WERI-Rb-1 (cell line): ENCODE results near the gene SGCA.

Experiments used
- DNase-seq: peaks from one replicate; pipeline ENCODE4 v3.0.0-alpha.2; 2020
- H3K27ac ChIP-seq: fragments of 250-450 bp; sonication (Bioruptor Pico); 2 replicates; pipeline ENCODE4 v1.5.1; 2020; ENCODE audit warnings: mild to moderate bottlenecking, moderate library complexity
- H3K27me3 ChIP-seq: fragments of 250-450 bp; sonication (Bioruptor Pico); 2 replicates; pipeline ENCODE4 v1.5.1; 2021; ENCODE audit warnings: mild to moderate bottlenecking, low read depth, moderate library complexity; ENCODE audit not compliant: insufficient read depth, severe bottlenecking
- H3K36me3 ChIP-seq: fragments of 250-450 bp; sonication (Bioruptor Pico); 2 replicates; pipeline ENCODE4 v1.5.1; 2020; ENCODE audit warnings: mild to moderate bottlenecking, moderate library complexity
- H3K4me3 ChIP-seq: 2 replicates; pipeline ENCODE4 v1.5.1; 2011; ENCODE audit warnings: low read depth, mild to moderate bottlenecking, control low read depth, low read length
- H3K9me3 ChIP-seq: fragments of 250-450 bp; sonication (Bioruptor Pico); 2 replicates; pipeline ENCODE4 v1.5.1; 2021; ENCODE audit warnings: mild to moderate bottlenecking, moderate library complexity; ENCODE audit not compliant: severe bottlenecking
- CTCF ChIP-seq: IDR thresholded peaks from 2 replicates; pipeline ENCODE4 v1.5.1; 2011; ENCODE audit warnings: low read depth, mild to moderate bottlenecking, control low read depth, inconsistent platforms, low read length

The SGCA gene

GRCh38 chr17:50207315-50207714 lies 41.5 kb downstream of the SGCA start:
- H3K4me3 ChIP-seq: no peak overlapping the region
- H3K27me3 ChIP-seq: peaks cover 4% of the 10 kb centered on the region
- no peak for TF ChIP-seq CTCF
- H3K36me3 ChIP-seq: no peaks in the 10 kb centered on the region
- DNase-seq: no peak
- no peaks in the 10 kb centered on the region for H3K9me3 ChIP-seq
- no peak overlapping the region for H3K27ac ChIP-seq

- H3K27ac ChIP-seq: no peak overlapping the region
Measured at GRCh38 chr17:50207792-50208567, 42.2 kb downstream of the SGCA start.

GRCh38 chr17:50208611-50209061 lies 42.8 kb downstream of the SGCA start:
- no peak for TF ChIP-seq CTCF
- H3K27ac ChIP-seq: peak overlapping the region; percentile 60

More at GRCh38 chr17:50207792-50208567, 42.2 kb downstream of the SGCA start:
- Histone ChIP-seq H3K36me3 (no peaks in the 10 kb centered on the region), H3K9me3 (no peaks in the 10 kb centered on the region), H3K27me3 (no peaks in the 10 kb centered on the region), H3K4me3 (no peak overlapping the region)
- DNase-seq: no peak
- TF ChIP-seq CTCF: no peak

GRCh38 chr17:50209133-50209471 lies 43.3 kb downstream of the SGCA start:
- no peak for TF ChIP-seq CTCF
- Histone ChIP-seq H3K36me3 (no peaks in the 10 kb centered on the region), H3K27me3 (no peaks in the 10 kb centered on the region), H3K27ac (peak overlapping the region; percentile 60), H3K4me3 (no peak overlapping the region), H3K9me3 (no peaks in the 10 kb centered on the region)
- DNase-seq: no peak

More at GRCh38 chr17:50208611-50209061, 42.8 kb downstream of the SGCA start:
- Histone ChIP-seq H3K36me3 (no peaks in the 10 kb centered on the region), H3K9me3 (no peaks in the 10 kb centered on the region), H3K27me3 (no peaks in the 10 kb centered on the region), H3K4me3 (no peak overlapping the region)
- no peak for DNase-seq

GRCh38 chr17:50209472-50210239 lies 43.9 kb downstream of the SGCA start:
- no peaks in the 10 kb centered on the region for H3K36me3 ChIP-seq
- peak; percentile 97 for DNase-seq
- peak overlapping the region; percentile 60 for H3K27ac ChIP-seq
- no peaks in the 10 kb centered on the region for H3K9me3 ChIP-seq
- no peaks in the 10 kb centered on the region for H3K27me3 ChIP-seq
- no peak overlapping the region for H3K4me3 ChIP-seq
- no peak for TF ChIP-seq CTCF
